GM13976 (cell line): ENCODE measurements around the gene NKAIN1.

Source experiments
- DNase-seq: peaks from one replicate; pipeline ENCODE4 v3.0.0; 2012; ENCODE audit warnings: low spot score
- CTCF ChIP-seq: IDR thresholded peaks from 2 replicates; pipeline ENCODE4 v1.5.1; 2012; ENCODE audit warnings: borderline replicate concordance, mild to moderate bottlenecking; ENCODE audit not compliant: insufficient read depth; ENCODE audit errors: extremely low read depth, missing control alignments, control extremely low read depth
- in situ Hi-C: fragments of 300-500 bp; cut with MboI; formaldehyde crosslinking; loops from one replicate; pipeline ENCODE4 v1.12.0; 2022; ENCODE audit warnings: low sequenced_read_pairs, mixed read lengths, inconsistent platforms; ENCODE audit not compliant: unreplicated experiment

The NKAIN1 gene

GRCh38 chr1:31215065-31215570 lies 24.6 kb downstream of the NKAIN1 start:
- DNase-seq, result no peak
- no peak for TF ChIP-seq CTCF
- in situ Hi-C loops, result no loop called here

GRCh38 chr1:31214316-31215064 lies 25.2 kb downstream of the NKAIN1 start:
- no peak for DNase-seq
- in situ Hi-C loops, result no loop called here
- TF ChIP-seq CTCF, result no peak

GRCh38 chr1:31208361-31208945 lies 31.2 kb downstream of the NKAIN1 start:
- TF ChIP-seq CTCF, result no peak

GRCh38 chr1:31207569-31207968 lies 32.1 kb downstream of the NKAIN1 start:
- no peak for DNase-seq
- TF ChIP-seq CTCF, result no peak
- in situ Hi-C loops, result no loop called here

More at GRCh38 chr1:31208361-31208945, 31.2 kb downstream of the NKAIN1 start:
- in situ Hi-C loops, result no loop called here
- DNase-seq, result no peak

- no peak for TF ChIP-seq CTCF
- DNase-seq, result no peak
- in situ Hi-C loops, result no loop called here
These were observed 32.6 kb downstream of the NKAIN1 start for GRCh38 chr1:31207046-31207445.

GRCh38 chr1:31203215-31203614 lies 36.5 kb downstream of the NKAIN1 start:
- in situ Hi-C loops, result no loop called here
- DNase-seq, result no peak
- no peak for TF ChIP-seq CTCF
